Measurements from ENCODE around the gene ARIH1. TPM values are rescaled to one million over a fixed set of nuclear protein-coding genes. Genes with fewer than 3 reads are reported as not detected.
A peak's percentile ranks its signal among the peaks of the same experiment; 100 is the strongest.

ARIH1 gene
- total and polyA plus RNA-seq, 2 donors (not counting 1 experiment from before 2014, with no cell fraction given), result 27.9 to 199 TPM

DNA sequence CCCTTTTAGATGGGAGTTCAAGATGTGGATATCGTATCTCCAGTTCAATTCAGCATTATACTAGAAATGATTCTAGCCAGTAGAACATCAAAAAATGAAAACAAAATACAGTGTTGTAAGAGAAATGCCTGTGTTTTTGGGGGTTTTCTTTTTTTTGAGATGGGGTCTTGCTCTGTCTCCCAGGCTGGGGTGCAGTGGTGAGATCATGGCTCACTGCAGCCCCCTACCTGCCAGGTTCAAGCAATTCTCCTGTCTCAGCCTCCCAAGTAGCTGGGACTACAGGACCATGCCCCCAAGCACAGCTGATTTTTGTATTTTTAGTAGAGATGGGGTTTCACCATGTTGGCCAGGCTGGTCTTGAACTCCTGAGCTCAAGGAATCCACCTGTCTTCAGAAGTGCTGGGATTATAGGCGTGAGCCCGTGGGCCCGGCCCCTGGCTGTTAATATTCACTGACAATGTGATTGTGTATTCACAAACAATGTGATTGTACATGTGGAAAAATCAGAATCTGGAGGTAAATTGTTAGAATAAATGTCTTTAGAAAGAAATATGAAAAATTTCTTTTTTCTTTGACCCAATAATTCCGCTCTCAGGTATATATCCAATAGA is 59.0 kb downstream of the ARIH1 start:
- H3K9me3 Mint-ChIP-seq (ENCODE audit: insufficient read depth), result no peaks in the 10 kb centered on the region
- POLR2A ChIA-PET, result no interaction called here
- peaks cover 11% of the 10 kb centered on the region for H3K4me1 Mint-ChIP-seq
- WGBS (ENCODE audit: insufficient coverage), result 94% methylated on average over 3 of the region's 5 CpGs
- H3K27me3 ChIP-seq (replicated peaks in 1 of 4; ENCODE audit: control extremely low read depth in 1 of 4, control insufficient read depth in 3 of 4, insufficient read depth in 4 of 4, low read length in 3 of 4), result no peaks in the 10 kb centered on the region
- DNase-seq (peak; percentile 55), ATAC-seq (ENCODE audit: low read depth) (no peak)
- intact Hi-C loops (cut with micrococcal nuclease), result loop anchor here (1.0 to 5.0 kb wide), 2 partner anchors 191 to 336 kb away; partner anchors contain the start of gene GRAMD2A
- H3K27ac Mint-ChIP-seq, result no peak overlapping the region
- no peak overlapping the region for H3K4me2 ChIP-seq (replicated peaks; ENCODE audit: low read depth, low read length, poor library complexity, severe bottlenecking)
- CTCF ChIA-PET, result interaction anchor here (0.7 to 3.1 kb wide), 11 partner anchors 11 to 333 kb away, joined by 3 to 31 read pairs (median 3); no protein-coding TSS in a partner anchor
- no peak overlapping the region for H3K9ac ChIP-seq (ENCODE audit: low read length)
- no peaks in the 10 kb centered on the region for H3K36me3 ChIP-seq (replicated peaks in 1 of 2; ENCODE audit: control extremely low read depth in 1 of 2, control insufficient read depth in 1 of 2, extremely low read depth in 1 of 2, insufficient read depth in 2 of 2, low read length in 1 of 2)
- no peaks in the 10 kb centered on the region for H3K4me1 ChIP-seq (ENCODE audit: control insufficient read depth in 2 of 2, insufficient read depth in 2 of 2, low read length in 2 of 2)
- H4K20me1 ChIP-seq (ENCODE audit: control insufficient read depth, insufficient read depth, low read length, poor library complexity, severe bottlenecking), result peaks cover 62% of the 10 kb centered on the region
- peak; percentile 65 for TF ChIP-seq CTCF (IDR thresholded peaks at IDR 0.05)
- no peak for TF ChIP-seq EZH2 (IDR thresholded peaks at IDR 0.05; ENCODE audit: borderline replicate concordance, insufficient read depth, low read depth, low read length, poor library complexity, severe bottlenecking)
- no peak overlapping the region for H2AFZ ChIP-seq (ENCODE audit: insufficient read depth, low read depth, low read length, poor library complexity, severe bottlenecking)
- no peaks in the 10 kb centered on the region for H3K27me3 Mint-ChIP-seq
- peaks cover 76% of the 10 kb centered on the region for H3K79me2 ChIP-seq (ENCODE audit: control insufficient read depth, insufficient read depth, low read length)
- no peak overlapping the region for H3K4me3 Mint-ChIP-seq
- no peak overlapping the region for H3K4me3 ChIP-seq (ENCODE audit: control extremely low read depth in 1 of 5, extremely low read depth in 1 of 5, insufficient read depth in 1 of 5, low read depth in 2 of 5, low read length in 4 of 5)
- no peak overlapping the region for H3K27ac ChIP-seq (ENCODE audit: low read length in 2 of 2)
- H3K9me3 ChIP-seq (ENCODE audit: control extremely low read depth in 1 of 3, control insufficient read depth in 2 of 3, insufficient read depth in 1 of 3, low read length in 2 of 3), result no peaks in the 10 kb centered on the region

- DNase-seq, result no peak
- Histone ChIP-seq H3K4me2 (replicated peaks; ENCODE audit: low read depth, low read length, poor library complexity, severe bottlenecking) (no peak overlapping the region), H4K20me1 (ENCODE audit: control insufficient read depth, insufficient read depth, low read length, poor library complexity, severe bottlenecking) (peaks cover 60% of the 10 kb centered on the region), H3K79me2 (ENCODE audit: control insufficient read depth, insufficient read depth, low read length) (peaks cover 75% of the 10 kb centered on the region), H2AFZ (ENCODE audit: insufficient read depth, low read depth, low read length, poor library complexity, severe bottlenecking) (no peak overlapping the region), H3K9ac (ENCODE audit: low read length) (no peak overlapping the region), H3K9me3 (ENCODE audit: control extremely low read depth in 1 of 3, control insufficient read depth in 2 of 3, insufficient read depth in 1 of 3, low read length in 2 of 3) (no peaks in the 10 kb centered on the region), H3K36me3 (replicated peaks in 1 of 2; ENCODE audit: control extremely low read depth in 1 of 2, control insufficient read depth in 1 of 2, extremely low read depth in 1 of 2, insufficient read depth in 2 of 2, low read length in 1 of 2) (peaks cover 0 to 3% of the 10 kb centered on the region in 2 experiments), H3K4me1 (ENCODE audit: control insufficient read depth in 2 of 2, insufficient read depth in 2 of 2, low read length in 2 of 2) (no peaks in the 10 kb centered on the region), H3K27ac (ENCODE audit: low read length in 2 of 2) (no peak overlapping the region), H3K27me3 (replicated peaks in 1 of 4; ENCODE audit: control extremely low read depth in 1 of 4, control insufficient read depth in 3 of 4, insufficient read depth in 4 of 4, low read length in 3 of 4) (no peaks in the 10 kb centered on the region), H3K4me3 (ENCODE audit: control extremely low read depth in 1 of 5, extremely low read depth in 1 of 5, insufficient read depth in 1 of 5, low read depth in 2 of 5, low read length in 4 of 5) (no peak overlapping the region)
- 100% methylated on average over 1 of the region's 3 CpGs for WGBS (ENCODE audit: insufficient coverage)
- ATAC-seq (ENCODE audit: low read depth), result no peak
- Mint-ChIP-seq H3K27me3 (no peaks in the 10 kb centered on the region), H3K27ac (no peak overlapping the region), H3K9me3 (ENCODE audit: insufficient read depth) (no peaks in the 10 kb centered on the region), H3K4me1 (peaks cover 11% of the 10 kb centered on the region), H3K4me3 (no peak overlapping the region)
- CTCF ChIA-PET, result interaction anchor here (0.9 to 3.1 kb wide), 6 partner anchors 19 to 335 kb away, joined by 3 to 31 read pairs (median 4); no protein-coding TSS in a partner anchor
- intact Hi-C loops (cut with micrococcal nuclease), result loop anchor here (5.0 kb wide), 1 partner anchor 337 kb away; the partner anchor contains the start of gene GRAMD2A
- POLR2A ChIA-PET, result no interaction called here
- TF ChIP-seq CTCF (IDR thresholded peaks at IDR 0.05) (no peak), EZH2 (IDR thresholded peaks at IDR 0.05; ENCODE audit: borderline replicate concordance, insufficient read depth, low read depth, low read length, poor library complexity, severe bottlenecking) (no peak)
Observed at GRCh38 chr15:72534523-72534922, 60.4 kb downstream of the ARIH1 start.

All from B cell (primary cell).